GM18517 (cell line): ENCODE measurements around the gene ARID5B.

Experiments used
- ATAC-seq: cut with Tn5 transposase; IDR thresholded peaks from one replicate; pipeline ENCODE4 v1.9.1; 2021; ENCODE audit warnings: mild to moderate bottlenecking, moderate library complexity; ENCODE audit not compliant: unreplicated experiment

ARID5B gene

GRCh38 chr10:62130948-62131347 is 229.4 kb downstream of the ARID5B start:
- ATAC-seq = no peak

- no peak for ATAC-seq
Observed at GRCh38 chr10:62131724-62132123, 230.2 kb downstream of the ARID5B start.

GRCh38 chr10:62133618-62134017 is 232.1 kb downstream of the ARID5B start:
- no peak for ATAC-seq

GRCh38 chr10:62136931-62137330 is 235.4 kb downstream of the ARID5B start:
- no peak for ATAC-seq
